DND-41 (cell line): ENCODE results near the gene PWWP2B.

Experiments used
- EZH2 ChIP-seq: IDR thresholded peaks from 3 replicates; pipeline ENCODE4 v1.6.1; 2012; ENCODE audit warnings: borderline replicate concordance, low read depth, mild to moderate bottlenecking, moderate library complexity, low read length, inconsistent platforms; ENCODE audit not compliant: severe bottlenecking
- TF ChIP-seq, protein P1 (sequence below): IDR thresholded peaks from 2 replicates; pipeline ENCODE4 v1.5.1; 2012; ENCODE audit warnings: borderline replicate concordance, low read length, moderate library complexity, mild to moderate bottlenecking; ENCODE audit not compliant: poor library complexity, severe bottlenecking; ENCODE audit errors: extremely low read depth

DNA sequence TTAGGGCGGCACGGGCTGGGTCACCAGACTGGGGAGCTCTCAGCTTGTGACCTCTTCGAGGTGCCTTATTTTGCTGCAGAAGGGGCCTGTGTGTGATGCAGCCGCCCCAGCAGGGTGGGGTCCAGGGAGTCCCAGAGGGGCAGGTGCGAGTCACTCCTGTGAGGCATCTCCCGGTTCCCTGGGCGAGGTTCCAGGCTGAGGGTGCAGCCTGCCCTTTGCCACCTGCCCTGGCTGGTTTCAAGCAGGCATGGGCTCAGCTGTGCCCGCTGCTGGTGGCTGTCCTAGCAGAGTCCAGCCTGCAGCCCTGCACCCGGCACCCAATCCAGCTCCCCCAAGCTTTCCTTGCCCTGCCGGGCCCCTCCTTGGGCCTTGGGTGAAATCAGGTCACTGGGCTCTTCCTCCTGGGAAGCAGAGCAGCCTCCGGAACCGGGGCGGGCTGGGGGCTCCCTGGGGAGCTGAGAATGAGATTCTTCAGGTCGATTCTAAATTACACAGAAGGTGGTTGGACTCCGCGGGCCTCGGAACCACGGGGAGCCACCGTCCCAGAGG lies 64.8 kb downstream of the PWWP2B start:
- TF ChIP-seq, protein P1, sequence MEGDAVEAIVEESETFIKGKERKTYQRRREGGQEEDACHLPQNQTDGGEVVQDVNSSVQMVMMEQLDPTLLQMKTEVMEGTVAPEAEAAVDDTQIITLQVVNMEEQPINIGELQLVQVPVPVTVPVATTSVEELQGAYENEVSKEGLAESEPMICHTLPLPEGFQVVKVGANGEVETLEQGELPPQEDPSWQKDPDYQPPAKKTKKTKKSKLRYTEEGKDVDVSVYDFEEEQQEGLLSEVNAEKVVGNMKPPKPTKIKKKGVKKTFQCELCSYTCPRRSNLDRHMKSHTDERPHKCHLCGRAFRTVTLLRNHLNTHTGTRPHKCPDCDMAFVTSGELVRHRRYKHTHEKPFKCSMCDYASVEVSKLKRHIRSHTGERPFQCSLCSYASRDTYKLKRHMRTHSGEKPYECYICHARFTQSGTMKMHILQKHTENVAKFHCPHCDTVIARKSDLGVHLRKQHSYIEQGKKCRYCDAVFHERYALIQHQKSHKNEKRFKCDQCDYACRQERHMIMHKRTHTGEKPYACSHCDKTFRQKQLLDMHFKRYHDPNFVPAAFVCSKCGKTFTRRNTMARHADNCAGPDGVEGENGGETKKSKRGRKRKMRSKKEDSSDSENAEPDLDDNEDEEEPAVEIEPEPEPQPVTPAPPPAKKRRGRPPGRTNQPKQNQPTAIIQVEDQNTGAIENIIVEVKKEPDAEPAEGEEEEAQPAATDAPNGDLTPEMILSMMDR = no peak
- TF ChIP-seq EZH2 = no peak
